ENCODE results near the gene SLC22A9.

The SLC22A9 gene

GRCh38 chr11:63445118-63445517, 75.5 kb downstream of the SLC22A9 start:
- no peak for DNase-seq

- DNase-seq, result no peak
Observed at GRCh38 chr11:63445720-63446119, 76.1 kb downstream of the SLC22A9 start.

GRCh38 chr11:63448646-63449045, 79.1 kb downstream of the SLC22A9 start:
- DNase-seq, result no peak

GRCh38 chr11:63459586-63459985, 90.0 kb downstream of the SLC22A9 start:
- no peak for DNase-seq
